HG02588 (cell line): Measurements from ENCODE around the gene KAT6B.
"Not testable (repeated sequence)": the region's sequence is repeated elsewhere in the genome, so short reads cannot be mapped to it uniquely, and the experiment has no call there.

Experiments used
- ATAC-seq: cut with Tn5 transposase; IDR thresholded peaks from one replicate; pipeline ENCODE4 v1.9.1; 2021; ENCODE audit warnings: mild to moderate bottlenecking, moderate library complexity; ENCODE audit not compliant: unreplicated experiment

KAT6B gene

GRCh38 chr10:75030371-75030770 is 204.0 kb downstream of the KAT6B start:
- no peak for ATAC-seq

GRCh38 chr10:75032119-75032518 is 205.7 kb downstream of the KAT6B start:
- no peak for ATAC-seq

- no peak for ATAC-seq
Measured at GRCh38 chr10:75032813-75033212, 206.4 kb downstream of the KAT6B start.

GRCh38 chr10:75033399-75034130 is 207.2 kb downstream of the KAT6B start:
- no peak for ATAC-seq

GRCh38 chr10:75034131-75034512 is 207.7 kb downstream of the KAT6B start:
- no peak for ATAC-seq

GRCh38 chr10:75034714-75035258 is 208.4 kb downstream of the KAT6B start:
- no peak for ATAC-seq

GRCh38 chr10:75035975-75036708 is 209.7 kb downstream of the KAT6B start:
- no peak for ATAC-seq

GRCh38 chr10:75037171-75038153 is 211.1 kb downstream of the KAT6B start:
- no peak for ATAC-seq

- no peak for ATAC-seq
Measured at GRCh38 chr10:75038335-75038734, 211.9 kb downstream of the KAT6B start.

- ATAC-seq = no peak
Measured at GRCh38 chr10:75040576-75040975, 214.2 kb downstream of the KAT6B start.

- no peak for ATAC-seq
Measured at GRCh38 chr10:75042292-75042974, 216.0 kb downstream of the KAT6B start.

GRCh38 chr10:75043256-75044131 is 217.1 kb downstream of the KAT6B start:
- ATAC-seq = no peak

GRCh38 chr10:75048669-75049098 is 222.3 kb downstream of the KAT6B start:
- ATAC-seq = no peak

GRCh38 chr10:75049316-75050148 is 223.1 kb downstream of the KAT6B start:
- ATAC-seq = no peak

GRCh38 chr10:75050149-75050919 is 223.9 kb downstream of the KAT6B start:
- no peak for ATAC-seq

GRCh38 chr10:75051308-75051707 is 224.9 kb downstream of the KAT6B start:
- no peak for ATAC-seq

GRCh38 chr10:75055896-75056406 is 229.6 kb downstream of the KAT6B start:
- ATAC-seq = not testable (repeated sequence)
